DMS 273 treated with DMSO at 0.1 percent for 48 hours (cell line): Measurements from ENCODE around the gene NOP16.

Experiments used
- DNase-seq: peaks from one replicate; lab custom pipeline; 2025; lab: John Stamatoyannopoulos, UW

NOP16 gene

DNA sequence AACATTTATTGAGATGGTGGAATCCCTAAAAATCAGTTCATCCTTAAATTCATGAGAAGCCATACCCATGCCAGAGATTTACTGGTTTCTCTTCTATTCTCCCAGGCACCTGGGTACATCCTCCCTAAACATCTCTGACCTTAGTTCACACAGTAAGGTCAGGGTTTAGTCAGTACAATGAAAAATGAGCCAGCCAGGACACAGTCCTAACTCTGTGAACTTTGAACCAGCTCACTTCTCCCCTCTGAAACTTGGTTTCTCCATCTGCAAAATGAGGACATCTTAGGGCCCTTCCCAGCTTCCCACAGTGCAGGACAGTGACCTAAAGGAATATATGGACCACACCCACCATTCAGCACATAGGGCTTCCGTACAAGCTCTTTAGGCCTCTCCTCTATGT, 1.9 kb downstream of the NOP16 start:
- DNase-seq: no peak

DNA sequence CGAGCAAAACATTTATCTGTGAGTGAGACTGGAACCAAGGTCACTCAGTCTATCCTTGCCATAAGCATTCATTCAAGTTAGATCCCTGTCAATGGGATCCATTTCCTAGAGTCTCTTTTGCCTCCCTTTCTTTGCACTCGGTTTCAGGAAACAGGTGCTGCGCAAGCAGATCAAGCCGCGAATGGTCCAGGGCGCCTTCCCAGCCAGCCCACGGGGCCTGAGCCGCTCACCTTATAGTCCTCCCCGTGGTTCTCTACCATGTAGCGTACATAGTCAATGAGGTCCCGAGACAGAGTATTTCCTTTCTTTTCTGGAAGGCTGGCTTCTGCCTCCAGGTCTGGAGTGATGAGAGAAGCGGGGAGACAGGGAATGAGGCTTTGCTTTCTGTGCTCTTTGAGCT, 3.4 kb downstream of the NOP16 start:
- no peak for DNase-seq

DNA sequence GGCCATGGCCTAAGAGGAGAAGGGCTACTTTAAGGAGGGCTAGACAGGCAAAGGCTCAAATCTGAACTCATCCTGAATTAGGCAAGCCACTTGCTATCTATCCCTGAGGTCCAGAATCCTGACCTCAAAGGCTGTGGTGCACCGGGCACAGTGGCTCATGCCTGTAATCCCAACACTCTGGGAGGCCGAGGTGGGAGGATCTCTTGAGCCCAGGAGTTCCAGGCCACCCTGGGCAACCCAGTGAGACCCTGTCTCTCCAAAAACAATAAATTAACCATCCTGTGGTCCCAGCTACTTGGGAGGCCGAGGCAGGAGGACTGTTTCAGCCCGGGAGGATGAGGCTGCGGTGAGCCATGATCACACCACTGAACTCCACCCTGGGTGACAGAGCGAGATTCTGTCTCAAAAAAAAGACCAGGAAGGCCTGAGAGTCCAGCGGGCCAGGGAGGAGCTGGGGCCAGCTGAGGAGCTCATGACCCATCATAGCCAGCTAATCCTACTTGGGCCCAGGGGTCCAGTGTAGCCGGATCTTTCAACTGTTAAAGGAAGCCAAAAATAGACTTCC, 4.0 kb downstream of the NOP16 start:
- DNase-seq: no peak

DNA sequence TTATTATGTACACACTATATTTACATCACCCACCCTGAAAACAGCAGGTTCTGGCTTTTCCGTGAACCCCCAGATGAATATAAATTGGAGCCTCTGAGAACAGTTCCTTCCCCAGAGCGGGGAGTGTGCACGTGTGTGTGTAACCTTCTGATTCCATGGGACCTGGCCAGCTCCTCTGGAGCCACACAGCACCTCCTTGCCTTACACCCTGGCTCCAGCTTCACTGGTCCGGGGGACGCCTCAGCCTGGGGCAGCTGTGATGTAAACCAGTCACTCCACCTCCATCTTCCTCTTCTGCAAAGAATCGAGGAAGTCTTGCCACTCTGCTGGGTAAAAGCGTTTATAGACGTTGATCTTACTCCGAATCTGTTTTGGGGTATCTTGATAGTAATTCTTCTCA, 4.4 kb downstream of the NOP16 start:
- no peak for DNase-seq

DNA sequence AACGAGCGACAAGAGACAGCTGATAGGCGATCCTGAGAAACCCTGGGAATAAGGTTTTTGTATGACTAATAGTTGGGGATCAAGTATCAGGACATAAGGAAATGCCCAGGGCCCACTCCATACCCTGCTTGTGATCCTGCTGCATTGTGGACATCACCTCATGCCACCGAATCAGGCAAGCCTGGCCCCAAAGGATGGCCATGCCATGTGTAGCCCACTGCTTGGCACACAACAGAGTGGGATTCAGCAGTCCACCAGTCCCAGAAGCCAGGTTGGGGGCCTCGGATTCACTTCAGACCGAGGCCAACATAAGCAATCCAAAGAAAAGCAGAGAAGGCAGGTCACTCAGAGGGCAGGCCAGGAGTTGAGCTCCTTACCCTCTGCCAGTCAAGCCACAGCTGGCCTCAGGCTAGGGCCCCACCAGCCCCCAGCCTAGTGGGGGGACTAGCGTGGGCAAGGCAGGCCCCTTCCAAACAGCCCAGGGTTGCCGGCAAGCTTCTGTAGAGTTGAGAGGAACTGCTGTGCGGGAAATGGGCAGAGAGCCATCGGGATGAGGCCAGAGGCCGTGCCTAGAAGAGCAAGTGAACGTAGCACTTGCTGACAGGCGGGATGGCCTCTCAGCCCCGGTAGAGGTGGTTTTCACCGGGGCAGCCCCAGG, 5.0 kb downstream of the NOP16 start:
- no peak for DNase-seq

DNA sequence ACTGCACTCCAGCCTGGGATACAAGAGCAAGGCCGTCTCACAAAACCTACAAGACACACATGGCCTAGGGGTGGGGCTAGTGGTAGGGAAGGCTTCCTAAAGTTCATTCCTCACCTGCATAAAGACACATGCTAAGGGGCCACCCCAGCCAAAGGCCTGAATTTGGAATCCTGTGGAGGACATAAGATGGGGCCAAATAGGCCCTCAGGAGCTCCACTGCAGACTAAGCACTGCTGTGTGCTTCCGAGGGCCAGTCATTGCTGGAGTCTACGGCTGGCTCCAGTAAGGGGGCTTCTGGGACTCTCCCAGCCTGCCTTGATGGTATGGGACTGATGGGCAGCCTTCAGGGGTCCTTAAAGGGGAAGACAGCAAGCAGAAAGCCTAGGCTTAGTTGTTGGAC, 5.7 kb downstream of the NOP16 start:
- no peak for DNase-seq

DNA sequence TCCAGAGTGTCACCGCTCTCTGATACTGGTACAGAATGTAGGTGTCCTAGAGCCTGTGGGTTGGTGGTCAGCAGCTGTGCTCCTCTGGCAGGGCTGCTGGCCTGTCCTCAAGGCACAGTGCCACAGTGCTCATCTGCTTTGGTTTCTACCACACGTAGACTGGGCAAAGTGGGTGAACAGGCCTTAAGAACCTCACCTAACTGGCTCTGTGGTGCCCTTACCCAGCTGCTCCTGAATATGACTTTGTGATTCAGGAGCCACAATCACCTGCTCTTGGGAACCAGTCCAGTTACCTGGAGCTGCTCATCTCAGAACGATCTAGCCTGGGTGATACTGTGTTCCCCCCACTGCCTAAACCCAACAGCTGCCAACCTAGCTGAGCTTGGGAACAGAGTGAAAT, 6.4 kb downstream of the NOP16 start:
- no peak for DNase-seq

DNA sequence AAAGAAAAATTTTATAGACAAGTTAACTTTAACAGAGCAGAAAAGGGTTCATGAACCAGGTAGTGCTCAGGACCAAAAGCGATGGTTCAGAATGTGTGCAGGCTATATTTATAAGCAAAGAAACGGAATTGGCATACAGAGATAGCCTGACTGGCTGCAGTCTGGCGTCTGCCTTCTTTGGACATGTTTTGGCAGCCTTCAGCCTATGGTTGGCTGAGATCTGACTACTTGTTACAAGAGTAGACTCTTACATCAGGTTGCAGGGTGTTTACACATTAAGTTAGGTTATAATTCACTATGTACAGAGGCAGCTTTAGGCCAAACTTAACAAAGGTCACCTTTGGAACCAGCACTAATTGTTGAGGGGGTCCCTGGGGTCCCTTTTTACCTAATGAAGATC, 7.0 kb downstream of the NOP16 start:
- no peak for DNase-seq

DNA sequence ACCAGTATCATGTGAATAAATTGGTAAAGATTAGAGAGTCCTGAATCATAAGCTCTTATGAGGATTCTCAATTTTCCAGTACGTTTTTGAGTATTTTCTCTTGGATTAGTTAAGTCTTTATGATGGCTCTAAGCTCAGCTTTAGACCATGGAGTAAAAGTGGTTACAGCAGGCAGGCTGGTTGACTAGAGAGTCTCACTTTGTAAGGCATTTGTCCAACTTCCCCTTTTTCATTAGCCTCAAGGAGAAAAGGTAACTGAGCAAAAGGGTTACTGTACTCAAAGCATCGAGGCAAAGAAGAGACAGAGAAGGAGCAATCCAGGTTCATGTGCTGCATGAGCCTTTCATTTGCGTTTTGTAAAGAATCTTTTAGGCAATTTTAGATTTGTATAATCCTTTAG, 8.5 kb downstream of the NOP16 start:
- DNase-seq: no peak

DNA sequence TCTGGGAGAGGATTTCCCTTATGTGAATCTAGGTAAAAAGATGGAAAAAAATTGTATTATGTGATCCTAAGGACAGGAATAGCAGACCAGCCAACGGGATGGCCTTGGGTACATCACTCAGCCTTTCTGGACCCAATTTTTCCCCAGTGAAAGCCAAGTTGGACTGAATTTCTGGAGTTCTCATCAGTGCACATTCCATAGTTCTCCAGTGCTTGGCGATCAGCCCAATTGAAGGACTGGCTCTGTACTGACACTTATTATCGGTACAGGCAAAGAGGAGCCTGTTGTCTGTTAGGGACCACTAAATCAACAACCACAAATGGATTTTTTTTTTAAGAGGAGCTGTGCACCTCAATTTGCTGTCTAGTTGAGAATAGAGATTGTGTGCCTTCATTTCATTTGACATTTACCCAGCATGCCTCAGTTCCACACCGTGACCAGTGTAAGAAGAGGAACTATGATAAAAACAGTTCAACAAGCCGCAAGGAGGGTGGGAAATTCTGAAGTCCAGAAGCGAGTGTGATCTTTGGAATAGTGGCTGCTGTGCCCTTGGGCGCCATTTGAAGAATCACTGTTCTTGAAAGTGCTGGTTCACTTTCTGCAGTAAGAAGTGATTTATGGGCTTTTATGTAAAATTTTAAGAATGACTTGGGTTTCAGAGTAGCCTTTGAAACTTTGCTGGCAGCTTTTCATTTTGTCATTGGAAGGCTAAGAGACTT, 15.1 kb downstream of the NOP16 start:
- no peak for DNase-seq

DNA sequence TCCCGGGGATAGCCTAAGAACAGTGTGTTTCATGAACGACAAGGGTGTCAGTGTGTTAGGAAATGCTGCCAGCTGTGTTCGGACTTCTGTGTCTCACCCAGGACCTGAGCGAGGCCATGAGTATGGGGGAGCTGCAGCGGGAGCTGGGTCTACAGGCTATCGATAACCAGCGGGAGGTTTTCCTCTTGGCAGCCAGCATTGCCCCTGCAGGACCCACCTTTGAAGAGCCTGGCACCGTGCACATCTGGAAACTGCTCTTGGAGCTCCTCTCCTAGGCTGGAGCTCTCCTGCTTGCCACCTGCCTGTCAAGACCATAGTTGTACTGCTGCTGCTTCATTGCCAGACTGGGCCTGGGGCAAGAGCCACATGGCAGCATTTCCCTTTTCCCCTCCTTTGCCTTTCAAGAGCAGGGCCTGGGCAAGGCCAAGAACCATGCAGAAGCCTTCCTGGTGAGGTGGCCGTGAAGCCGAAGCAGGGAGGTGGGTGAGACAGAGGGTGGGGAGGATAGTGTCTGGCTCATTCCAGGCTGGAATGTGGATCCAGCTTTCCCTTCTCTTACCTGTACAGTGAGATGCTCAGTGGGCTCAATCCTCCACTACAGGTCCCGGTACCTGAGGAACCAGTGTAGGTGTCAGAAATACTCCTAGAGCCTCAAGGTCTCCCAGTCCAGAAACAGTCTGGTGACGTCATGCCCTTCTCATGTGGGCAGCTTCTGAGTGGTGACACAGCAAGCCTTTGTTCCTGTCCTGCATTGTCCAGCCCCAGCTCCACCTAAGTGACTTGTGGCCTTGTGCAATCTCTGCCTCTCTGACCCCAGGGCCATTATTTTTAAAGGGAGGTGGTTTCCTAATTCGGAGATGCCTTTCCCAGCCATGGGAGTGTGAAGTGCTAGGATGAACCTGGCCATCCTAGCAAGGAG, 16.5 kb downstream of the NOP16 start:
- DNase-seq: no peak

DNA sequence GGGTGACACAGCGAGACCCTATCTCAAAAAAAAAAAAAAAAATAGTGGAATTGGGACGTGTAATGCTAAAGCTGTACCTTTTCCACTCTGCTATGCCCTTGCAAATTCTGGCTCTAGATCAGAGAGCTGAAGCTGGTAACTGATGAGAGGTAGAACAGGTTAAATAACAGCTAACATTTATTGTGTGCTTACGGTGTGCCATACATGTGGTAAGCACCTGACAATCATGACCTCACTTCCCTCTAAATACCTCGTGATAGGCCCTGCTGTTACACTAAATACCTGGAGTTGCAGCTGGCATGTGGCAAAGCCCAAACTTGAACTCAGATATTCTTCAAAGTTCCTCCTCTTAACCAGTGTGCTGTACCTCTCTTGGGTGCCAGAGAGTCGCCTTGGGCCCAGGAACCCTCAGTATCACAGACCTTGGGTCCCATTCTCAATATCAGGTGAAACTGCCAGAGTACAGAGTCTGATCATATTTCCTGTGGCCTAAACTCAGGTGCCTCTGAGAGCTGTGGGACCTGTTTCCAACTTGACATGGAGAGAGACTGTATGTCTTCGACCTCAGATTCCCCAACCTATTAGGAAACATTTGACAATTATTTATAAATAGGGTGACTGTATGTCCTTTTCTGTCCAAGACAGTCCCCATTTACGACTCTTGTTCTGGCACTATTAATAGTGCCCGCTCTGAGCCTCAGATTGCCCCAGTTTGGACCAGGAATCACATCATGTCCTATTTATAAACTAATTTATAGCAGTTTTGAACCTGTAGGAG, 18.3 kb downstream of the NOP16 start:
- no peak for DNase-seq

DNA sequence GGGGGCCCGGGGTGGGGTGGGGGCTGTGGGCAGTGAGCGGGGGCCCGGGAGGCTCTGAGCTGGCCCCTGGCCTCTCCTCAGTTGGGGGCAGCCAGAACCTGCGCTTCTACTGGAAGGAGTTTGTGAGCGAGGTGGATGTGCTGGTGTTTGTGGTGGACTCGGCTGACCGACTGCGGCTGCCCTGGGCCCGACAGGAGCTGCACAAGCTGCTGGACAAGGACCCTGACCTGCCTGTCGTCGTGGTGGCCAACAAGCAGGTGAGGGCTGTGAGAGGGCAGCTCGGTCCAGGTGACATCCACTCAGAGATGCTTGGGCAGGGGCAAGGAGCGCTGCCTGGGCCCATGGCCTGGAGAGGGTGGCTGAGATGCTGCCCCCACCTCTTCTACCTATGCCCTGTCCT, 19.7 kb downstream of the NOP16 start:
- no peak for DNase-seq

DNA sequence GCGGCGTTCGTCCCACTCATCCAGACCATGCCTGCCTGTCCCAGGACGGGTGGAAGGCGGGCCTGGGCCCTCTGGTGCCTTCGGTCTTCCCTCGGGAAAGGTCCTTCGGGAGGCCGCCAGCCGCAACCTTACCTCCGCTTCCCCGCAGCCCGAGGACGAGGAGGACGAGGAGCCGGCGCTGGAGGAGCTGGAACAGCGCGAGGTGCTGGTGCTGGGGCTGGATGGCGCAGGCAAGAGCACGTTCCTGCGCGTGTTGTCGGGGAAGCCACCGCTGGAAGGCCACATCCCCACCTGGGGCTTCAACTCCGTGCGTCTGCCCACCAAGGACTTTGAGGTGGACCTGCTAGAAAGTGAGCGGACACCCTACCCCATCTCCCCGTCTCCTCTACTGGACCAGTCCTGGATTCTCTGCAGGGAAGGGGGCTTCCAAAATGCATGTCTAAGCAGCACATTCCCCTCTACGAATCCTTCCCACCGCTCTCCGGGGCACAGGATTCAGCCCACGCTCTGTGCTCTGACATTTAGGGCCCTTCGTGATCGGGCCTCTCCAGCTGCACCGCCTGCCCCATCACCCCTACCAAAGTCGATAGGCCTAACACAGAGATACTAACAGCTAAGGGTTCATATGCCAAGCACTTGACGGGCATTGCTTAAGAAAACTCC, 22.0 kb downstream of the NOP16 start:
- DNase-seq: no peak

DNA sequence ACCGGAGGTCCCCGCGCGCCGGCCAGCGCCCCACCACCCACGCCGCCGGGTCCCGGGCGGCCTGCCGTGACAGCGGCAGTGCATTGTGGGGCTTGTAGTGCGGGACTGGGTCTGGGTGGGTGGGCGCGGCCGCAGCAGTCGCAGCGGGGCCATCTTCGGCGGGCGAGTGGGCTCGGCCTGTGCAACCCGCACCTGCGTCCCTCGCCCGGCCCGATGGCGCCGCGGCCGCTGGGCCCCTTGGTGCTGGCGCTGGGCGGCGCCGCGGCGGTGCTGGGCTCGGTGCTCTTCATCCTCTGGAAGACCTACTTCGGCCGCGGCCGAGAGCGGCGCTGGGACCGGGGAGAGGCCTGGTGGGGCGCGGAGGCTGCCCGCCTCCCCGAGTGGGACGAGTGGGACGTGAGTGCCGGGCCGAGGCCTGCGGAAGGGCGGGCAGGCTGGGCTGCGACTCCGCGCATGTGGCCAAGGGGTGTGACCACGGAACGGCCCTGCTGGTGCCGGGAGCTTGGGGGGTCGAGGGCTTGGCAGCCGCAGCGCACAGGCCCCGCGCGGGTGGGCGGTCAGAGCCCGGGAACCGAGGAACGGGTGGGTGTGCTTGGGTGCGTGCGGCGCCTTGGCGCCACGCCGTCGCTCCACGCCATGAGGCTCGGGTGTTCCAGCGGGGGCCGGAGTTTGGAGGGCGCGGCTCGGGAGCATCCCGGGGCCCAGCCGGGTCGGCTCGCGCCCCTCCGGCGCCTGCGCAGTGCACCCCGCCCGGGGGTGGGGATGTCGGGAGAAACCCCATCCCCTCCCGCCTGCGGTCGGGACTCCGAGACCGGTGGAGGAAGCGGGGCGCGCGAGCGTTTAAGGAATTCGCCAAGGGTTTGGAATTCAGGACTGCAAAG, 22.8 kb downstream of the NOP16 start, which contains the start of gene ARL10:
ARL10 (plus strand) TSS at position 137 of the 881 bp plus-strand sequence; CDS start at position 214, 77 bp downstream.
- DNase-seq: no peak

DNA sequence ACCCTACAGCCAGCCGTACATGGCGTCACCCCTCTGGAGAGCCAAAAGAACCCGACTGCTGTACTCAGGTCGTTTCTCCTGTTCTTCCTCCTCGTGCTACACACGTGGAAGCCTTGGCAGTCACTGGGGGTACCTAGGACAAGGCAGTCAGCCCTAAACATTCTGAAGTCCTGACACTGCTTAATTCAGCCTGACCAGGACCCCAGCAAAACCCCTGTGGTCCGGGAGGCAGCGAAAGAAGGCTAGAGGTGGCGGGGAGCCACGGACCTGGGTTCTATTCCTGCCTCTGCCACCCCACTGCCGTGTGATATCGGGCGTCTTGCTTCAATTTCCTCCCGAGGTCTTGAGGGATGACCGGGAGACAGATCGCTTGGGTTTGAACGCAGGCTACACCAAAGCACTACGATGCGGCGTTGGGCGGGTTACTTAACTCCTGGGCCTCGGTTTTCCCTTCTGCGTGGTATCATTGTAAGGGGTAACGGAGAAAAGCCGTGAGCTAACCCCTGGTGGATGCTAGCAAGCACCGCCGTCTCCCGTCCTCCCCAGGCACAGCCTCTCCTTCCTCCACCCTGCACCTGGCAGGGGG, 23.5 kb downstream of the NOP16 start:
- no peak for DNase-seq

DNA sequence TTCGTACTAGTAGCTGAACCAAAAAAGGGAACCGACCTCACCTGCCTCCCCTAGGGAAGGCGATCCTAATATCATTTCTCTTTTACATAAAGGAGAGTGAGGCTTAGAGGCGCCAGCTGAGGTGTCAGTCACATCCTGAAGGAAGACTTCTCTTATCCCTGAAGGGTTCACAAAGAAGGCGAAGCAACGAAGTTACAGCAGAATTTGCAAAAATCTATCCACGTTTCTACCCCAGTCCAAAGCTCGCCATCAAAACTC, 26.2 kb downstream of the NOP16 start:
- DNase-seq: no peak

DNA sequence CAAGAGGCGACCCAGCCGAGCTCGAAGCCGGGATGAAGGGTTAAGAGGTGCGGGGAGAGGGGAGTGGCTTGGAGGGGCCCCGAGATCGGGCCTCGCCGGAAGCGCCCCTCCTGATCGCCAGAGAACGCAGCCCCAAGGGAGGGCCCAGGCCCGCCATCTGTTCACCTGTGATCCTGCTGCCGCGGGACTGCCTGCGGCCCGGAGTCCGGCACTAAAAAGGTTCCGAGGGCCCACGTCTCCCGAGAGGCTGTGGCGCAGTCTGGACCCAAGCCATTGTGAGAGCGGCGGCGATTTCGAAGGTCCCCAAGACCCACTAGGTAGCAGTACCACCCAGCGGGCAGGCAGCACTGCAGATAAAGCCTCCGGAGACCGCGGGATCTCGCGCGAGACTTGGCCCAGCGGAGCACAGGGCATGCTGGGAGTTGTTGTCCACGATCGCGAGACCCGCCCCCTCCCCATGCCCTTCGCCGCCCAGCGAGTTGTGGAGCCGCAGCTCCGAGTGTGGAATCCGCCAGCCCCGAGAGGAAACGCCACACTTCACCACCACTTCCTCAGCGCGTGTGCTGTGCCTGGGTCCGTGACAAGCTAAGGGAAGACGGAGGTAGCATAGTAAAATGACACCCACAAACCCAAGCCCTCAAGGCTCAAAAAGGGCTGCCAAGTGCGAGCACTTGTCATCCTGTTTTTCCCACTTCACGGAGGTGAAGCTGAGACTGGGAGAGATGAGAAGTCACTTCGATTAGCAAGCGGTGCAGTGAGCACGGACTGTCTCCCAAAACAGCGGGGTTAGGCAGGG, 26.8 kb downstream of the NOP16 start, which contains the start of gene KIAA1191:
KIAA1191 (minus strand) TSS at position 328 of the 796 bp plus-strand sequence. CDS start 2,256 bp downstream, outside the sequence.
- DNase-seq: peak; percentile 71

DNA sequence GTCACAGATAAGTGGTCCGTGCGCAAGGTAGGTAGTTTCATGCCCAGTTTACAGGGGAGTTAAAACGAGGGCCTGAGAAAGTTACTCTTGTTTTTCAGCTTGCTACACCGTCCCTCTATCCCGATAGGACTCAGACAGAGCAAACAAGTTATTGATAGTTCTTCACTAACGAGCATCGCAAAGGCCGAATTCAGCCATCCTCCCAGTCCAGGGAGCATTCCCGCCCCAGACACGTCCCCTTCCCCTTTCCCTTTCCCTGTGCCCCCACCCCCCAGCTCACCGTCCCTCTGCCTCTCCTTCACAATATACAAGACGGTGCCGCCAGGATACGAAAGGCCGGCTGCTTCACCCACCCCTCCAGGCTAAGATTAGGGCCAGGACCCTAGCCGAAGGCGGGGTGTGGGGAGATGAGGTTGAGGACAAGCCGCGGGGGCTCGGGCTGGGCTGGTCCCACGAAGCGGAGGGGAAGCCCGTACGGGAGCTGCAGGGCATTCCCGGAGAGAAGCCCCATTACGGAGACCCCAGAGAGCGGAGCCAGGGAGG, 27.4 kb downstream of the NOP16 start:
- DNase-seq: no peak
